HG03095 (cell line): Measurements from ENCODE around the gene PSME2.
A peak's percentile ranks its signal among the peaks of the same experiment; 100 is the strongest.

Experiments
- ATAC-seq: cut with Tn5 transposase; IDR thresholded peaks from one replicate; pipeline ENCODE4 v1.9.1; 2021; ENCODE audit warnings: moderate library complexity; ENCODE audit not compliant: unreplicated experiment

PSME2 gene

GRCh38 chr14:24095271-24096068 lies 50.9 kb downstream of the PSME2 start:
- peak; percentile 73 for ATAC-seq

GRCh38 chr14:24094841-24095270 lies 51.6 kb downstream of the PSME2 start:
- no peak for ATAC-seq

GRCh38 chr14:24093901-24094840 lies 52.2 kb downstream of the PSME2 start, which contains the start of gene PCK2:
PCK2 (plus strand) TSS chr14:24094311; CDS start chr14:24094406, 95 bp downstream.
- ATAC-seq: peak; percentile 41
